ENCODE measurements around the gene PMM2. TPM values are rescaled to one million over a fixed set of nuclear protein-coding genes. Genes with fewer than 3 reads are reported as not detected.

The PMM2 gene
- total and polyA plus RNA-seq, 9 of the 15 experiments (the other 6 are each of a cell fraction or from before 2014, with no cell fraction given): 5.6 to 42.7 (median 25.9) TPM

DNA sequence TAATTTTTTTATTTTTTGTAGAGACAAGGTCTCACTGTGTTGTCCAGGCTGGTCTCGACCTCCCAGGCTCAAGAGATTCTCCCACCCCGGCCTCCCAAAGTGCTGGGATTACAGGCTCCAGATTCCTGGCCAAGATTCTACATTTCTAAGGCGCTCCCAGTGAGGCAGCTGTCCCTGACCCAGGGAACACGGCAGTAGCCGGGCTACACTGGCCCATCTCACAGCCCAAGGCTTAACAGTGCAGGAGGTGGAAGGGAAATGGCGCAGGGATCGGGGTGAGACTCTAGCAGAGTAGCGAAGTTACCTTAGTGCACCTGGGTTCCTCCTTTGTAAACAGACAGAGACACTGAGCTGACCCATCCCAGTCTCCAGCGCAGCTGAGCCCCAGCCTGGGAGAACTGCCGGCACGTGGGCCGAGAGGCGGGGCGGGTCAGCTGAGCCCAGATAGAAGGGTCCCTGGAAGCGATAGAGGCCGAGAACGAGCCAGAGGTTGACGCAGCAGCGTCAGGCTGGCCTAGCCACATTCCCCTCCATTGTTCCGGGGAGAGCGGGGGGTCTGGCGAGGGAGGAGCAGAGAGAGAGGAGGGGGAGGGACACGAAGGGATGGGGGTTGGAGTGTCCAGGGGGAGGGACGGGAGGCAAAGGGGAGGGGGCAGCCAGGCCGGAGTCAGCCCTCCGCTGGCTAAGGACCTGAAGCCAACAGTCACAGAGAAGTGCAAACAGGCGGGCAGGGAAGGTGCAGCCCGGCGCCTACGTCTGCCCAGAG is 68.7 kb downstream of the PMM2 start (continued):
- peak; percentile 43 for TF ChIP-seq VEZF1 (CRISPR knock-in tag; IDR thresholded peaks at IDR 0.05)
- no peak for TF ChIP-seq GABPB2 (CRISPR knock-in tag; conservative IDR thresholded peaks at IDR 0.05)
- TF ChIP-seq RFX1 (IDR thresholded peaks at IDR 0.05): no peak
- TF ChIP-seq SAP30 (IDR thresholded peaks at IDR 0.05; ENCODE audit: borderline replicate concordance, insufficient read depth, low read depth, low read length, poor library complexity, severe bottlenecking): peak; percentile 48
- peak; percentile 91 for TF ChIP-seq BHLHE40 (IDR thresholded peaks at IDR 0.05; ENCODE audit: low read length)
- peak; percentile 37; the same call in 1 of the 2 replicates for TF ChIP-seq ZBTB7A (IDR thresholded peaks at IDR 0.05; ENCODE audit: borderline replicate concordance, control insufficient read depth, low read depth, low read length)
- TF ChIP-seq SMC3 (conservative IDR thresholded peaks at IDR 0.05; ENCODE audit: insufficient read depth, low read depth, low read length): no peak
- TF ChIP-seq MLLT1 (IDR thresholded peaks at IDR 0.05): no peak
- no peak for TF ChIP-seq STAG1 (CRISPR knock-in tag; IDR thresholded peaks at IDR 0.05; ENCODE audit: borderline replicate concordance)
- no peak for TF ChIP-seq MBD1 (CRISPR knock-in tag; IDR thresholded peaks at IDR 0.05)
- TF ChIP-seq, protein P1, sequence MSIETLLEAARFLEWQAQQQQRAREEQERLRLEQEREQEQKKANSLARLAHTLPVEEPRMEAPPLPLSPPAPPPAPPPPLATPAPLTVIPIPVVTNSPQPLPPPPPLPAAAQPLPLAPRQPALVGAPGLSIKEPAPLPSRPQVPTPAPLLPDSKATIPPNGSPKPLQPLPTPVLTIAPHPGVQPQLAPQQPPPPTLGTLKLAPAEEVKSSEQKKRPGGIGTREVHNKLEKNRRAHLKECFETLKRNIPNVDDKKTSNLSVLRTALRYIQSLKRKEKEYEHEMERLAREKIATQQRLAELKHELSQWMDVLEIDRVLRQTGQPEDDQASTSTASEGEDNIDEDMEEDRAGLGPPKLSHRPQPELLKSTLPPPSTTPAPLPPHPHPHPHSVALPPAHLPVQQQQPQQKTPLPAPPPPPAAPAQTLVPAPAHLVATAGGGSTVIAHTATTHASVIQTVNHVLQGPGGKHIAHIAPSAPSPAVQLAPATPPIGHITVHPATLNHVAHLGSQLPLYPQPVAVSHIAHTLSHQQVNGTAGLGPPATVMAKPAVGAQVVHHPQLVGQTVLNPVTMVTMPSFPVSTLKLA (conservative IDR thresholded peaks at IDR 0.05): peak; percentile 81 to 91

All from K562 (cell line).